ENCODE data around the gene SIGLEC8.

DNA sequence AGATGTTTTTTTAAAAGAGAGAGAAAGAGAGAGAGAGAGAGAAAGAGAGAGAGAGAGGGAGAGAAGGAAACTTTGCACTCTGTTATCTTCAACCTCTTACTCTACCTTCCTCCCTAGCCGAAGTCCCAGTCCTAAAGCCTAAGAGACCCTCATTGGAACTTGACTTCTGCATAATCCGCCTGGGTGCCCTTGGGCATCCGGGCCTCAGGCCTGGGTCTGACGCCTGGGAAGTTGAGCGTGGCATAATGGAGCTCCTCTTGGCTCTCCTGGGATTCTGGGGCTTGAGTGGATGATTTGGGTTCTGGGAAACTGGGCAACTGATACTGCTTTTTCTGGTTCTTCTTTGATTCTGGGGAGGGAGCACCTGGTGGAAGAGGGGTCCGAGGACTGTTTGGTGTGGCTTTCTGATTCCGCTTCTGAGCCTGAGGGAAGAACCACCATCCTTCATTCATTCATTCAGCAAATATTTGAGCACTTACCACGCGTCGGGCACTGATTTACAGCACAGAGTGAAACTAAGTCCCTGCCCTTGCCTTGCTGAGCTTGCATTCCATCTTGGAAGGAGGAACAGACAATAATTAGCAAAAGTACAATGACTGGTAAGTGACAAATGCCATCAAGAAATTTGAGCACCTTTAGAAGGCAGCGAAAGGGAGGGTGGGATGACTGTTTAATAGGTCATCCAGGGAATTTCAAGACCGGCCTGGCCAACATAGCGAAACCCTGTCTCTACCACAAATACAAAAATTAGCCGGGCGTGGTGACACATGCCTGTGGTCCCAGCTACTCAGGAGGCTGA, 47.1 kb downstream of the SIGLEC8 start:
- TF ChIP-seq, protein P1, sequence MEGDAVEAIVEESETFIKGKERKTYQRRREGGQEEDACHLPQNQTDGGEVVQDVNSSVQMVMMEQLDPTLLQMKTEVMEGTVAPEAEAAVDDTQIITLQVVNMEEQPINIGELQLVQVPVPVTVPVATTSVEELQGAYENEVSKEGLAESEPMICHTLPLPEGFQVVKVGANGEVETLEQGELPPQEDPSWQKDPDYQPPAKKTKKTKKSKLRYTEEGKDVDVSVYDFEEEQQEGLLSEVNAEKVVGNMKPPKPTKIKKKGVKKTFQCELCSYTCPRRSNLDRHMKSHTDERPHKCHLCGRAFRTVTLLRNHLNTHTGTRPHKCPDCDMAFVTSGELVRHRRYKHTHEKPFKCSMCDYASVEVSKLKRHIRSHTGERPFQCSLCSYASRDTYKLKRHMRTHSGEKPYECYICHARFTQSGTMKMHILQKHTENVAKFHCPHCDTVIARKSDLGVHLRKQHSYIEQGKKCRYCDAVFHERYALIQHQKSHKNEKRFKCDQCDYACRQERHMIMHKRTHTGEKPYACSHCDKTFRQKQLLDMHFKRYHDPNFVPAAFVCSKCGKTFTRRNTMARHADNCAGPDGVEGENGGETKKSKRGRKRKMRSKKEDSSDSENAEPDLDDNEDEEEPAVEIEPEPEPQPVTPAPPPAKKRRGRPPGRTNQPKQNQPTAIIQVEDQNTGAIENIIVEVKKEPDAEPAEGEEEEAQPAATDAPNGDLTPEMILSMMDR (IDR thresholded peaks at IDR 0.05) = no peak
- TF ChIP-seq POLR2A (IDR thresholded peaks at IDR 0.05) = no peak
